ENCODE data around the gene C11orf71. TPM values are rescaled to one million over a fixed set of nuclear protein-coding genes. Genes with fewer than 3 reads are reported as not detected.

Gene C11orf71
- total and polyA plus RNA-seq, 4 experiments from 2014 or later, result 12.8 to 15.6 (median 14.5) TPM

DNA sequence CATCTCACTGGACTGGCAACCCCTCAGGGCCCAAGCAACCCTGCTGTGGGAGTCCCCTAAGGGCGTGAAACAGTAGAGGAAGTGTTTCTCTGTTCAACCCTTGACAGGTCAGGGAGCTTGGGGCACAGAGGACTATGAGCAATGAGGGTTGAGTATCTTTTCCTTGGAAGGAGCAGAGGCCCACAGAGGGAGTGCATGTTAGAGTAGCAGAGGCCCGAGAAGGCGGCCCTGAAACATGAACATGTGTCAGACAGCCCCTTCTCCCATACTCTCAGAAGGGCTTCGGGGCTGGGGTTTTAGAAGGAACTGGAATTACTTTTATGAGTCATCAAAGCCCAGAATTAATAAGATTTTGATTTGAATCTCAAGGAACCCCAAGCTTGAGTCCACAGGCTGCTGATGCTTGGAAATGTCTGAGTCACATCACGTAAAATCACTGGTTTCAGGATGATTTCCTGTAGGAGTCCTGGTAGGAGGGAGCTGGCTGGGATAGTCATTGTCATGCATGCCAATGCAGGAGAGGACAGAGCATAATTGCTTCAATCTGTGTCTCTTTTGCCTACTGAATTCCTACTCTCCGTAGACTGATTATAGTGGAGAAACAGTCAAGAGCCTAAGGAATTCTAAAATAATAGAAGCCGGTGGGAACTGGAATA lies 22.6 kb downstream of the C11orf71 start:
- Histone ChIP-seq H3K27ac (ENCODE audit: low read depth, low read length) (no peak overlapping the region), H3K9me3 (ENCODE audit: control insufficient read depth in 1 of 2, low read length in 2 of 2) (no peaks in the 10 kb centered on the region), H3K36me3 (ENCODE audit: insufficient read depth, low read length) (no peaks in the 10 kb centered on the region), H3K4me1 (ENCODE audit: insufficient read depth, low read length) (no peaks in the 10 kb centered on the region), H3K27me3 (ENCODE audit: insufficient read depth, low read length) (no peaks in the 10 kb centered on the region), H3K4me3 (ENCODE audit: low read length in 2 of 2) (no peak overlapping the region)
- Mint-ChIP-seq H3K27ac (no peak overlapping the region), H3K4me1 (peaks cover 0 to 10% (median 2%) of the 10 kb centered on the region in 4 donors), H3K27me3 (peaks cover 14 to 18% of the 10 kb centered on the region in 2 donors), H3K4me3 (no peak overlapping the region), H3K9me3 (peaks cover 0 to 1% (median 0%) of the 10 kb centered on the region in 8 donors), H3K36me3 (no peaks in the 10 kb centered on the region)
- CTCF ChIA-PET (ENCODE audit: partially characterized antibody), result no interaction called here
- no peak for DNase-seq
- POLR2A ChIA-PET (ENCODE audit: partially characterized antibody), result no interaction called here
- intact Hi-C loops (cut with micrococcal nuclease), result no loop called here

- H3K4me1 Mint-ChIP-seq, result peaks cover 0 to 2% (median 0%) of the 10 kb centered on the region in 4 donors
- Histone ChIP-seq H3K4me1 (ENCODE audit: insufficient read depth, low read length) (no peaks in the 10 kb centered on the region), H3K27me3 (ENCODE audit: insufficient read depth, low read length) (no peaks in the 10 kb centered on the region), H3K27ac (ENCODE audit: low read depth, low read length) (no peak overlapping the region), H3K9me3 (ENCODE audit: control insufficient read depth in 1 of 2, low read length in 2 of 2) (no peaks in the 10 kb centered on the region), H3K36me3 (ENCODE audit: insufficient read depth, low read length) (no peaks in the 10 kb centered on the region), H3K4me3 (ENCODE audit: low read length in 2 of 2) (no peak overlapping the region)
- peaks cover 17 to 20% of the 10 kb centered on the region in 2 donors for H3K27me3 Mint-ChIP-seq
- H3K9me3 Mint-ChIP-seq, result peaks cover 0 to 1% (median 0%) of the 10 kb centered on the region in 8 donors
- intact Hi-C loops (cut with micrococcal nuclease), result no loop called here
- H3K27ac Mint-ChIP-seq, result no peak overlapping the region
- DNase-seq, result no peak
- ChIA-PET POLR2A (ENCODE audit: partially characterized antibody) (no interaction called here), CTCF (ENCODE audit: partially characterized antibody) (no interaction called here)
- no peak overlapping the region for H3K4me3 Mint-ChIP-seq
- H3K36me3 Mint-ChIP-seq, result no peaks in the 10 kb centered on the region
These were observed 25.3 kb downstream of the C11orf71 start for GRCh38 chr11:114375052-114375451.

- no peak overlapping the region for H3K4me3 ChIP-seq (ENCODE audit: low read length in 2 of 2)
- H3K27me3 ChIP-seq (ENCODE audit: insufficient read depth, low read length), result no peaks in the 10 kb centered on the region
- no peak overlapping the region for H3K27ac ChIP-seq (ENCODE audit: low read depth, low read length)
- H3K36me3 ChIP-seq (ENCODE audit: insufficient read depth, low read length), result no peaks in the 10 kb centered on the region
- ChIA-PET POLR2A (ENCODE audit: partially characterized antibody) (no interaction called here), CTCF (ENCODE audit: partially characterized antibody) (no interaction called here)
- no peak overlapping the region for H3K27ac Mint-ChIP-seq
- no peaks in the 10 kb centered on the region for H3K36me3 Mint-ChIP-seq
- no peaks in the 10 kb centered on the region for H3K9me3 ChIP-seq (ENCODE audit: control insufficient read depth in 1 of 2, low read length in 2 of 2)
- peaks cover 0 to 1% (median 0%) of the 10 kb centered on the region in 8 donors for H3K9me3 Mint-ChIP-seq
- intact Hi-C loops (cut with micrococcal nuclease), result no loop called here
- peaks cover 19 to 27% of the 10 kb centered on the region in 2 donors for H3K27me3 Mint-ChIP-seq
- H3K4me1 Mint-ChIP-seq, result no peaks in the 10 kb centered on the region
- DNase-seq, result no peak
- H3K4me3 Mint-ChIP-seq, result no peak overlapping the region
- H3K4me1 ChIP-seq (ENCODE audit: insufficient read depth, low read length), result no peaks in the 10 kb centered on the region
These were observed 31.2 kb downstream of the C11orf71 start for GRCh38 chr11:114368918-114369680.

- Mint-ChIP-seq H3K4me1 (no peaks in the 10 kb centered on the region), H3K27me3 (peaks cover 19 to 26% of the 10 kb centered on the region in 2 donors), H3K27ac (peak overlapping the region in 1 of 7 donors; percentile 72), H3K4me3 (no peak overlapping the region), H3K9me3 (no peaks in the 10 kb centered on the region), H3K36me3 (no peaks in the 10 kb centered on the region)
- DNase-seq, result no peak
- CTCF ChIA-PET (ENCODE audit: partially characterized antibody), result interaction anchor here (1.1 kb wide), 1 partner anchor 15 kb away, joined by 3 read pairs; no protein-coding TSS in a partner anchor
- H3K4me1 ChIP-seq (ENCODE audit: insufficient read depth, low read length), result no peaks in the 10 kb centered on the region
- no peak overlapping the region for H3K4me3 ChIP-seq (ENCODE audit: low read length in 2 of 2)
- no peak overlapping the region for H3K27ac ChIP-seq (ENCODE audit: low read depth, low read length)
- intact Hi-C loops (cut with micrococcal nuclease), result no loop called here
- POLR2A ChIA-PET (ENCODE audit: partially characterized antibody), result interaction anchor here (0.6 kb wide), 1 partner anchor 96 kb away, joined by 3 read pairs; no protein-coding TSS in a partner anchor
- H3K27me3 ChIP-seq (ENCODE audit: insufficient read depth, low read length), result no peaks in the 10 kb centered on the region
- no peaks in the 10 kb centered on the region for H3K36me3 ChIP-seq (ENCODE audit: insufficient read depth, low read length)
- H3K9me3 ChIP-seq (ENCODE audit: control insufficient read depth in 1 of 2, low read length in 2 of 2), result no peaks in the 10 kb centered on the region
These were observed 32.9 kb downstream of the C11orf71 start for GRCh38 chr11:114367244-114367957.

DNA sequence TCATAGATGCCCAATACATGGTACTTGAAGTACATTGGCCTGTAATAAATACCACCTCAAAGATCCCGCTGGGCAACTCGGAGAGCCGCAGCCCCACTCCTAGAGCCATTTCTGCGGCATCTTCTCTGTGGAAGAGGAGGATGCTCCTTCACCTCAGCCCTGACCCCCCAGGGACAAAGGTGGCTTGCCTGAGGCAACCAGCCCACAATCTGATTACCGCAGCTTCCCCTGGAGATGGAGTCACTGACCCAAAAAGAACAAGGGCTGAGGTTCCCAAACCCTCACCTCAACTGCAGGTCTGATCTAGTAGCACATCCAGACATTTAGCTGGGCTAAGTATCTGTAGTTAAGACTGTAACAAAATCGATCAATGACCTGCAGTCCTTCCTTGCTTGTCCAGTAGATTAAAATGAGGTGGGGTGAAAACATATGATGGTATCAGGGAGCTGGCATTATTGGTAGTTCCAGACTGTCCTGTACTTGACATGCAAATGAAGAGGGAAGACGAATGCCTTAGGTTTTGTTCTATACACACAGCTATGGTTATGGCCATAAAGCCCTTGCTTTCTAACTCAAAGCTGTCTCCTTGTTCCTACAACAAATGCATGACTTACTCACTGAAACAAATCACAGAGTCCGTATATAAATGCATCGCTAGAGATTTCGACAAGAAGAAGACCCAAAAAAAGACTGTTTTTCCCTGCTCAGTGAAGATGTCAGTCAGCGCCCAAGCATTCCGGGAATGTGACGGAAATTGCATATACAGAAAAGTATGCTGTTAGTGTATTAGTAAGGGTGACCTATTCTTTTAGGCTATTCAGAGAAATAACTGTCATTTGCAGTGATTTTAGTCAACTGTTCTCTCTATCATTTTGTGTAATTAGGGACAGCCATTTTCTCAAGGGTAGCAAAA lies 33.7 kb downstream of the C11orf71 start:
- H3K9me3 Mint-ChIP-seq, result no peaks in the 10 kb centered on the region
- Histone ChIP-seq H3K9me3 (ENCODE audit: control insufficient read depth in 1 of 2, low read length in 2 of 2) (no peaks in the 10 kb centered on the region), H3K4me3 (ENCODE audit: low read length in 2 of 2) (no peak overlapping the region), H3K4me1 (ENCODE audit: insufficient read depth, low read length) (no peaks in the 10 kb centered on the region), H3K27ac (ENCODE audit: low read depth, low read length) (no peak overlapping the region), H3K36me3 (ENCODE audit: insufficient read depth, low read length) (no peaks in the 10 kb centered on the region), H3K27me3 (ENCODE audit: insufficient read depth, low read length) (no peaks in the 10 kb centered on the region)
- intact Hi-C loops (cut with micrococcal nuclease), result no loop called here
- peaks cover 14 to 25% of the 10 kb centered on the region in 2 donors for H3K27me3 Mint-ChIP-seq
- no peaks in the 10 kb centered on the region for H3K4me1 Mint-ChIP-seq
- ChIA-PET CTCF (ENCODE audit: partially characterized antibody) (no interaction called here), POLR2A (ENCODE audit: partially characterized antibody) (interaction anchor here (0.6 kb wide), 1 partner anchor 96 kb away, joined by 3 read pairs; no protein-coding TSS in a partner anchor)
- H3K4me3 Mint-ChIP-seq, result no peak overlapping the region
- H3K27ac Mint-ChIP-seq, result no peak overlapping the region
- no peaks in the 10 kb centered on the region for H3K36me3 Mint-ChIP-seq
- DNase-seq, result no peak

DNA sequence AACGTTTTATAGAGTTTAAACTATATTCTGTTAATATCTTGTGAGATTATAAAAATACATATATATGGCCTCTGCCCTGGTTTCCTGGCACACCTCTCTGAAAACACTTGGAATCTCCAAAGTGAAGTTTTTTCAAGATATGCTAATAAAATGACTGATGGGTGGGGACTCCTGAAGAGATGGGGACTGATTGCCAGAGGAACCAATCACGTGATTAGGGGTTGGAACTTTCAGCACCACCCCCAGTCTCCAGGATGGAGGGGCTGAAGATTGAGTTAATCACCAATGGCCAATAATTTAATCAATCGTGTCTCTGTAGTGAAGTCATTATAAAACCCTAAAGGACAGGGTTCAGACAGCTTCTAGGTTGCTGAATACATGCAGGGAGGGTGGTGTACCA lies 37.4 kb downstream of the C11orf71 start:
- Histone ChIP-seq H3K4me1 (ENCODE audit: insufficient read depth, low read length) (no peaks in the 10 kb centered on the region), H3K36me3 (ENCODE audit: insufficient read depth, low read length) (no peaks in the 10 kb centered on the region), H3K9me3 (ENCODE audit: control insufficient read depth in 1 of 2, low read length in 2 of 2) (no peaks in the 10 kb centered on the region), H3K4me3 (ENCODE audit: low read length in 2 of 2) (no peak overlapping the region), H3K27me3 (ENCODE audit: insufficient read depth, low read length) (no peaks in the 10 kb centered on the region), H3K27ac (ENCODE audit: low read depth, low read length) (no peak overlapping the region)
- H3K36me3 Mint-ChIP-seq, result no peaks in the 10 kb centered on the region
- ChIA-PET POLR2A (ENCODE audit: partially characterized antibody) (no interaction called here), CTCF (ENCODE audit: partially characterized antibody) (interaction anchor here (0.6 kb wide), 1 partner anchor 22 kb away, joined by 3 read pairs; no protein-coding TSS in a partner anchor)
- intact Hi-C loops (cut with micrococcal nuclease), result no loop called here
- H3K4me3 Mint-ChIP-seq, result no peak overlapping the region
- no peak for DNase-seq
- no peaks in the 10 kb centered on the region for H3K4me1 Mint-ChIP-seq
- H3K9me3 Mint-ChIP-seq, result no peaks in the 10 kb centered on the region
- H3K27ac Mint-ChIP-seq, result no peak overlapping the region
- peaks cover 14 to 26% of the 10 kb centered on the region in 2 donors for H3K27me3 Mint-ChIP-seq

Data from CD4-positive, alpha-beta memory T cell (primary cell).